GM12878 (cell line): ENCODE results near the gene LTC4S. TPM values are rescaled to one million over a fixed set of nuclear protein-coding genes. Genes with fewer than 3 reads are reported as not detected.

ENCODE experiments used
- ATAC-seq: fragments of 200-7000 bp; cut with Tn5 transposase; 3 replicates; pipeline ENCODE4 v1.9.1; 2020; ENCODE audit warnings: mild to moderate bottlenecking, moderate library complexity
- BruUV-seq: library from RNA; stranded (reverse); fragments of 400-500 nt; replicated peaks from 2 replicates; lab custom pipeline; 2021; lab: Mats Ljungman, UMichigan
- CTCF ChIA-PET: fragments of 300-600 bp; sonication (Branson Sonifier 250); formaldehyde crosslinking; extraction: SDS; loops from one replicate; lab custom pipeline; 2021; ENCODE audit warnings: inconsistent platforms; lab: Yijun Ruan, JAX
- POLR2A ChIA-PET: fragments of 350-600 bp; formaldehyde crosslinking; extraction: SDS; loops from one replicate; lab custom pipeline; 2021; ENCODE audit warnings: inconsistent platforms; lab: Charles Lee
- RAD21 ChIA-PET: fragments of 300-600 bp; sonication (Branson Sonifier 250); formaldehyde crosslinking; loops from one replicate; lab custom pipeline; 2023; ENCODE audit warnings: antibody characterized with exemption; ENCODE audit not compliant: unreplicated experiment; lab: Charles Lee
- SMC1A ChIA-PET: fragments of 300-600 bp; sonication (Branson Sonifier 250); formaldehyde crosslinking; loops from one replicate; lab custom pipeline; 2023; ENCODE audit not compliant: unreplicated experiment, uncharacterized antibody; lab: Charles Lee
- DNase-seq: peaks from one replicate; pipeline ENCODE4 v3.0.0-alpha.2; 2011; ENCODE audit warnings: low read depth, low spot score
- FAIRE-seq: peaks from 3 replicates; lab custom pipeline; 2011; peaks lifted over from hg19 to GRCh38; lab: Jason Lieb, UNC
- H2AFZ ChIP-seq: 2 replicates; pipeline ENCODE4 v1.6.0; 2011; ENCODE audit warnings: low read depth, low read length, control low read depth; ENCODE audit not compliant: control insufficient read depth
- H3K27ac ChIP-seq: 2 replicates; pipeline ENCODE4 v1.5.1; 2011; ENCODE audit warnings: control low read depth; ENCODE audit not compliant: control insufficient read depth, insufficient read depth
- H3K27me3 ChIP-seq, 2 experiments: replicated peaks in 1 of 2; 2 replicates each; pipeline versions ENCODE4 v1.6.0 to v1.6.1; 2011; ENCODE audit warnings: low read length in 1 of 2; ENCODE audit not compliant: control insufficient read depth in 2 of 2, insufficient read depth in 2 of 2
- H3K36me3 ChIP-seq, 2 experiments: 2 replicates each; pipeline ENCODE4 v1.5.1; 2011; ENCODE audit warnings: low read length in 1 of 2; ENCODE audit not compliant: control insufficient read depth in 2 of 2, insufficient read depth in 2 of 2
- H3K4me1 ChIP-seq: 2 replicates; pipeline ENCODE4 v1.6.1; 2011; ENCODE audit warnings: mild to moderate bottlenecking, low read length, moderate library complexity, mixed read lengths; ENCODE audit not compliant: control insufficient read depth, insufficient read depth
- H3K4me2 ChIP-seq: 2 replicates; pipeline ENCODE4 v1.6.0; 2011; ENCODE audit warnings: control low read depth; ENCODE audit not compliant: control insufficient read depth, insufficient read depth
- H3K4me3 ChIP-seq: fragments of 200-600 bp; sonication (generic); 2 replicates; pipeline ENCODE4 v1.5.1; 2016
- H3K79me2 ChIP-seq: 2 replicates; pipeline ENCODE4 v1.6.0; 2011; ENCODE audit warnings: low read length; ENCODE audit not compliant: control insufficient read depth, insufficient read depth
- H3K9ac ChIP-seq: 2 replicates; pipeline ENCODE4 v1.8.0; 2011; ENCODE audit warnings: low read length, control low read depth, mixed read lengths; ENCODE audit not compliant: control insufficient read depth, insufficient read depth
- H3K9me3 ChIP-seq: replicated peaks from 3 replicates; pipeline ENCODE4 v1.5.1; 2011; ENCODE audit warnings: mild to moderate bottlenecking, low read length; ENCODE audit not compliant: control insufficient read depth, insufficient read depth
- H4K20me1 ChIP-seq: 2 replicates; pipeline ENCODE4 v1.6.0; 2011; ENCODE audit not compliant: control insufficient read depth, insufficient read depth
- CHD2 ChIP-seq: IDR thresholded peaks from 2 replicates; pipeline ENCODE4 v1.6.1; 2011; ENCODE audit warnings: low read depth, low read length, improper control_type of control experiment, borderline replicate concordance
- RUNX3 ChIP-seq: IDR thresholded peaks from 2 replicates; pipeline ENCODE4 v1.6.1; 2012; ENCODE audit warnings: low read length, inconsistent platforms
- SPI1 ChIP-seq: IDR thresholded peaks from 2 replicates; pipeline ENCODE4 v1.6.1; 2011; ENCODE audit warnings: low read depth, mild to moderate bottlenecking, low read length, moderate library complexity, borderline replicate concordance; ENCODE audit not compliant: insufficient read depth
- WGBS: methylation state at CpG from one replicate; pipeline ENCODE4 v1.1.6; 2016; ENCODE audit warnings: low lambda C conversion rate; ENCODE audit not compliant: insufficient replicate concordance, insufficient coverage; ENCODE audit errors: missing lambda C conversion rate; 5-methylcytosine and 5-hydroxymethylcytosine counted together
- in situ Hi-C: fragments of 300-500 bp; cut with MboI; formaldehyde crosslinking; loops from 9 replicates; pipeline ENCODE4 v1.14.3; 2018; ENCODE audit warnings: mixed read lengths
- intact Hi-C: fragments of 100-400 bp; cut with micrococcal nuclease; formaldehyde crosslinking; loops from one replicate; pipeline ENCODE4 v1.14.2; 2022; ENCODE audit not compliant: unreplicated experiment
- polyA plus RNA-seq, 11 experiments: library from polyadenylated mRNA; depleted of rRNA in 4 of 11; unstranded in 6 of 11; stranded (reverse) in 5 of 11; fragments of >200 nt; fragmentation: Nextera tagmentation in 4 of 11; fragmentation: Illumina TruSeq in 1 of 11; extraction: Ambion mirVana in 4 of 11; extraction: Trizol in 1 of 11; gene quantifications; 1 replicate in 1 of 11; 2 replicates in 10 of 11; pipeline versions ENCODE4 v1.2.1 to v1.2.3, GENCODE V29; 2011 to 2016; ENCODE audit warnings: inconsistent platforms in 2 of 11, missing spikeins in 2 of 11, low read depth in 1 of 11
- total RNA-seq, 4 experiments: library from RNA; depleted of rRNA in 3 of 4; stranded (reverse); fragments of >200 nt in 3 of 4; fragmentation: Illumina TruSeq in 1 of 4; extraction: Trizol in 1 of 4; gene quantifications; 2 replicates each; pipeline versions ENCODE4 v1.2.1 to v1.2.3, GENCODE V29; 2013 to 2021

LTC4S gene
- total and polyA plus RNA-seq, 10 of the 15 experiments (the other 5 are each of a cell fraction or from before 2014, with no cell fraction given) = 0.78 to 3.6 (median 1.8) TPM; not detected in 5

- H3K79me2 ChIP-seq = peaks cover 40% of the 10 kb centered on the region
- no peak overlapping the region for H3K9ac ChIP-seq
- peaks cover 3 to 14% of the 10 kb centered on the region in 2 experiments; a peak in 3 of 4 replicates for H3K36me3 ChIP-seq
- ChIA-PET RAD21 (interaction anchor here (1.0 to 2.0 kb wide), 8 partner anchors 22 to 330 kb away, joined by 3 to 9 read pairs (median 6); partner anchors contain the start of genes HNRNPH1 and MAML1), CTCF (interaction anchor here (0.6 to 2.6 kb wide), 33 partner anchors 8 to 528 kb away, joined by 3 to 25 read pairs (median 5); partner anchors contain the start of genes LTC4S and MAML1), POLR2A (interaction anchor here (1.0 to 2.3 kb wide), 3 partner anchors 30 to 64 kb away, joined by 3 to 6 read pairs (median 5); partner anchors contain the start of genes MAML1 and SQSTM1), SMC1A (interaction anchor here (0.6 to 1.7 kb wide), 11 partner anchors 21 to 160 kb away, joined by 3 to 5 read pairs (median 3); partner anchors contain the start of genes LTC4S and MAML1)
- peaks cover 4% of the 10 kb centered on the region; the same call in 1 of the 2 replicates for H4K20me1 ChIP-seq
- no peaks in the 10 kb centered on the region for H3K27me3 ChIP-seq
- peaks cover 30% of the 10 kb centered on the region for H3K4me1 ChIP-seq
- no peaks in the 10 kb centered on the region for H3K9me3 ChIP-seq
- TF ChIP-seq RUNX3 = peak; percentile 32; the same call in 1 of the 2 replicates
- no peak for TF ChIP-seq CHD2
- TF ChIP-seq SPI1 = peak; percentile 83
- no peak overlapping the region for H2AFZ ChIP-seq
- BruUV-seq = no TSS peak
- peak overlapping the region; percentile 27 for H3K27ac ChIP-seq
- H3K4me3 ChIP-seq = no peak overlapping the region
- 37% methylated on average over 10 of the region's 10 CpGs for WGBS
- ATAC-seq = peak; percentile 72
- DNase-seq = peak; percentile 12
- in situ Hi-C loops (no loop called here), intact Hi-C loops (loop anchor here (5.0 to 10.0 kb wide), 2 partner anchors 35 to 213 kb away; no protein-coding TSS in a partner anchor)
- no peak for FAIRE-seq
- peak overlapping the region; percentile 30; the same call in 1 of the 2 replicates for H3K4me2 ChIP-seq
Observed at GRCh38 chr5:179762079-179762780, 31.6 kb upstream of the LTC4S start.
